IMR-90 (cell line): ENCODE measurements around the gene PRKG2. TPM values are rescaled to one million over a fixed set of nuclear protein-coding genes. Genes with fewer than 3 reads are reported as not detected.

Source experiments
- ATAC-seq: fragments of 200-7000 bp; cut with Tn5 transposase; 2 replicates; pipeline ENCODE4 v1.9.1; 2020; ENCODE audit warnings: low read depth, mild to moderate bottlenecking, moderate library complexity
- BruUV-seq: library from RNA; stranded (reverse); fragments of 400-500 nt; replicated peaks from 2 replicates; lab custom pipeline; 2021; lab: Mats Ljungman, UMichigan
- CTCF ChIA-PET: fragments of 300-600 bp; formaldehyde crosslinking; extraction: SDS; loops from one replicate; lab custom pipeline; 2021; ENCODE audit warnings: antibody characterized with exemption; lab: Yijun Ruan, JAX
- POLR2A ChIA-PET: fragments of 300-600 bp; sonication (Branson Sonifier 250); formaldehyde crosslinking; loops from one replicate; lab custom pipeline; 2022; ENCODE audit warnings: antibody characterized with exemption; ENCODE audit not compliant: unreplicated experiment; lab: Charles Lee
- DNase-seq: peaks from one replicate; pipeline ENCODE4 v3.0.0; 2013
- H2AFZ ChIP-seq: replicated peaks from 2 replicates; pipeline ENCODE3; 2013; ENCODE audit warnings: low read length, mild to moderate bottlenecking; ENCODE audit not compliant: poor library complexity
- H2AK5ac ChIP-seq: 2 replicates; pipeline ENCODE4 v1.6.1; 2013; ENCODE audit warnings: low read depth, low read length, inconsistent platforms
- H2AK9ac ChIP-seq: replicated peaks from 2 replicates; pipeline ENCODE3; 2013; ENCODE audit warnings: mild to moderate bottlenecking, low read depth, low read length, moderate library complexity; ENCODE audit not compliant: poor library complexity
- H2BK120ac ChIP-seq: 2 replicates; pipeline ENCODE4 v1.6.1; 2013; ENCODE audit warnings: low read depth, low read length, inconsistent platforms
- H2BK15ac ChIP-seq: 3 replicates; pipeline ENCODE4 v1.6.1; 2013; ENCODE audit warnings: low read depth, low read length, inconsistent platforms
- H2BK20ac ChIP-seq: 2 replicates; pipeline ENCODE4 v1.6.1; 2013; ENCODE audit warnings: low read depth, mild to moderate bottlenecking, inconsistent platforms, low read length, moderate library complexity
- H2BK5ac ChIP-seq: 2 replicates; pipeline ENCODE4 v1.6.1; 2013; ENCODE audit warnings: mild to moderate bottlenecking, low read depth, low read length, inconsistent platforms; ENCODE audit not compliant: poor library complexity, severe bottlenecking
- H3K14ac ChIP-seq: replicated peaks from 2 replicates; pipeline ENCODE4 v1.6.1; 2013; ENCODE audit warnings: low read depth, low read length, inconsistent platforms
- H3K18ac ChIP-seq: 2 replicates; pipeline ENCODE4 v1.6.1; 2013; ENCODE audit warnings: low read depth, low read length, control low read depth
- H3K23ac ChIP-seq: 2 replicates; pipeline ENCODE4 v1.6.1; 2013; ENCODE audit warnings: low read depth, low read length, inconsistent platforms
- H3K27ac ChIP-seq: 2 replicates; pipeline ENCODE4 v1.5.1; 2013; ENCODE audit warnings: mild to moderate bottlenecking, control low read depth, low read length; ENCODE audit not compliant: insufficient read depth
- H3K27me3 ChIP-seq: 2 replicates; pipeline ENCODE4 v1.6.1; 2013; ENCODE audit warnings: low read length; ENCODE audit not compliant: control insufficient read depth, insufficient read depth
- H3K36me3 ChIP-seq: 2 replicates; pipeline ENCODE4 v1.6.1; 2013; ENCODE audit warnings: low read length, mixed read lengths; ENCODE audit not compliant: control insufficient read depth, insufficient read depth
- H3K4ac ChIP-seq: 2 replicates; pipeline ENCODE4 v1.6.1; 2013; ENCODE audit warnings: low read depth, low read length, inconsistent platforms
- H3K4me1 ChIP-seq: 2 replicates; pipeline ENCODE4 v1.6.1; 2013; ENCODE audit warnings: low read length, mixed read lengths; ENCODE audit not compliant: control insufficient read depth, insufficient read depth
- H3K4me2 ChIP-seq: 2 replicates; pipeline ENCODE4 v1.6.1; 2013; ENCODE audit warnings: low read depth, mild to moderate bottlenecking, control low read depth, low read length, moderate library complexity
- H3K4me3 ChIP-seq: 2 replicates; pipeline ENCODE4 v1.5.1; 2013; ENCODE audit warnings: low read depth, mild to moderate bottlenecking, control low read depth, low read length, moderate library complexity; ENCODE audit not compliant: insufficient read depth
- H3K56ac ChIP-seq: 2 replicates; pipeline ENCODE4 v1.6.1; 2013; ENCODE audit warnings: low read length, inconsistent platforms; ENCODE audit not compliant: insufficient read depth; ENCODE audit errors: extremely low read depth
- H3K79me1 ChIP-seq, 2 experiments: 2 replicates each; pipeline ENCODE4 v1.6.1; 2013; ENCODE audit warnings: low read length in 2 of 2, inconsistent platforms in 1 of 2, low read depth in 1 of 2
- H3K9ac ChIP-seq: 2 replicates; pipeline ENCODE4 v1.6.1; 2013; ENCODE audit warnings: low read depth, low read length, control low read depth
- H3K9me1 ChIP-seq: 2 replicates; pipeline ENCODE4 v1.6.1; 2013; ENCODE audit warnings: low read length, inconsistent platforms; ENCODE audit not compliant: insufficient read depth
- H3K9me3 ChIP-seq: 2 replicates; pipeline ENCODE4 v1.6.1; 2013; ENCODE audit warnings: low read length; ENCODE audit not compliant: control insufficient read depth, insufficient read depth
- H4K20me1 ChIP-seq: 2 replicates; pipeline ENCODE4 v1.6.1; 2013; ENCODE audit warnings: low read length, inconsistent platforms; ENCODE audit not compliant: insufficient read depth
- H4K5ac ChIP-seq: 2 replicates; pipeline ENCODE4 v1.6.1; 2013; ENCODE audit warnings: mild to moderate bottlenecking, low read depth, low read length, control low read depth
- H4K8ac ChIP-seq, 2 experiments: 2 replicates each; pipeline ENCODE4 v1.6.1; 2013; ENCODE audit warnings: low read depth in 2 of 2, low read length in 2 of 2, control low read depth in 1 of 2, inconsistent platforms in 1 of 2
- H4K91ac ChIP-seq: 2 replicates; pipeline ENCODE4 v1.6.1; 2013; ENCODE audit warnings: low read depth, low read length, inconsistent platforms; ENCODE audit not compliant: insufficient read depth
- BHLHE40 ChIP-seq: fragments of 150-350 bp; IDR thresholded peaks from 2 replicates; pipeline ENCODE4 v1.6.1; 2016; ENCODE audit warnings: mild to moderate bottlenecking, low read depth, low read length
- FOS ChIP-seq: fragments of 150-350 bp; IDR thresholded peaks from 2 replicates; pipeline ENCODE4 v1.6.1; 2016; ENCODE audit warnings: low read depth, low read length
- MAFK ChIP-seq: IDR thresholded peaks from 2 replicates; pipeline ENCODE4 v1.6.1; 2012; ENCODE audit warnings: low read depth, low read length, improper control_type of control experiment
- POLR2A ChIP-seq: IDR thresholded peaks from 2 replicates; pipeline ENCODE4 v1.6.1; 2012; ENCODE audit warnings: mild to moderate bottlenecking, low read depth, low read length
- RAD21 ChIP-seq: IDR thresholded peaks from 2 replicates; pipeline ENCODE4 v1.6.1; 2012; ENCODE audit warnings: low read length, improper control_type of control experiment
- RCOR1 ChIP-seq: IDR thresholded peaks from 2 replicates; pipeline ENCODE4 v1.6.1; 2012; ENCODE audit warnings: mild to moderate bottlenecking, low read length, improper control_type of control experiment; ENCODE audit not compliant: insufficient replicate concordance
- RFX5 ChIP-seq: IDR thresholded peaks from 2 replicates; pipeline ENCODE4 v1.8.0; 2012; ENCODE audit warnings: low read depth, mild to moderate bottlenecking, low read length, moderate library complexity
- WGBS, 2 experiments: methylation state at CpG; one replicate each; pipeline versions ENCODE4 v1.1.5 to v1.1.7; 2013; ENCODE audit warnings: missing lambda C conversion rate in 2 of 2; ENCODE audit not compliant: insufficient read length in 1 of 2; ENCODE audit errors: extremely low coverage in 2 of 2; 5-methylcytosine and 5-hydroxymethylcytosine counted together
- dilution Hi-C: fragments of 300-500 bp; cut with HindIII; formaldehyde crosslinking; loops from one replicate; pipeline ENCODE4 v1.14.3; 2018; ENCODE audit warnings: low sequenced_read_pairs; ENCODE audit not compliant: unreplicated experiment
- in situ Hi-C: fragments of 300-500 bp; cut with MboI; formaldehyde crosslinking; loops from 3 replicates; pipeline ENCODE4 v1.14.3; 2019; ENCODE audit warnings: low sequenced_read_pairs, inconsistent platforms, mixed read lengths
- intact Hi-C: fragments of 100-400 bp; cut with micrococcal nuclease; formaldehyde crosslinking; loops from 2 replicates; pipeline ENCODE4 v1.10.0; 2022
- polyA plus RNA-seq, 3 experiments: library from polyadenylated mRNA; depleted of rRNA; stranded (reverse); fragments of >200 nt; gene quantifications; 2 replicates each; pipeline ENCODE4 v1.2.3, GENCODE V29; 2012; ENCODE audit warnings: low replicate concordance in 1 of 3
- total RNA-seq: library from RNA; depleted of rRNA; stranded (reverse); fragments of >200 nt; gene quantifications from 2 replicates; pipeline ENCODE4 v1.2.3, GENCODE V29; 2012
- TF ChIP-seq, protein P1 (sequence below): fragments of 150-350 bp; IDR thresholded peaks from 2 replicates; pipeline ENCODE4 v1.6.1; 2017; ENCODE audit warnings: mild to moderate bottlenecking, antibody characterized with exemption, low read length, low read depth
- TF ChIP-seq, protein P2 (sequence below): fragments of 150-350 bp; IDR thresholded peaks from 2 replicates; pipeline ENCODE4 v1.6.1; 2016; ENCODE audit warnings: low read depth, mild to moderate bottlenecking, low read length, moderate library complexity, borderline replicate concordance

Gene PRKG2
- total and polyA plus RNA-seq, 2 of the 4 experiments (the other 2 are of a cell fraction): 0.44 to 2.0 TPM

DNA sequence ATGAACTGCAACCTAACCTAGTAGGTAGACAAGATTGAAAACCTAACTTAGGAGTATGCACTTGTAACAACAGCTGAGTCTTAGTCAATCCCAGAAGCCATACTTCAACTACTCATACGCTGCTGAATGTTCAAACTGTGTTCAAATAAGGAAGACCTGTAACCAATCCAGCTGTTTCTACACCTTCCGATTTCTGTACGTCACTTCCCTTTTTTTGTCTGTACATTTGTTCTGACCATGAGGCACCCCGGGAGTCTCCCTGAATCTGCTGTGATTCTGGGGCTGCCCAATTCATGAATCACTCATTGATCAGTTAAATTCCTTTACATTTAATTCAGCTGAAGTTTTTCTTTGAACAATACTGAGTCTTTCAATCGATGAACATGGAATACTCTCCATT, 95.0 kb downstream of the PRKG2 start:
- no peak overlapping the region for H2AK5ac ChIP-seq
- H4K8ac ChIP-seq: no peak overlapping the region
- no peak overlapping the region for H3K4ac ChIP-seq
- no peak overlapping the region for H3K4me3 ChIP-seq
- TF ChIP-seq RFX5: no peak
- no peak for TF ChIP-seq RAD21
- TF ChIP-seq MAFK: no peak
- TF ChIP-seq, protein P1, sequence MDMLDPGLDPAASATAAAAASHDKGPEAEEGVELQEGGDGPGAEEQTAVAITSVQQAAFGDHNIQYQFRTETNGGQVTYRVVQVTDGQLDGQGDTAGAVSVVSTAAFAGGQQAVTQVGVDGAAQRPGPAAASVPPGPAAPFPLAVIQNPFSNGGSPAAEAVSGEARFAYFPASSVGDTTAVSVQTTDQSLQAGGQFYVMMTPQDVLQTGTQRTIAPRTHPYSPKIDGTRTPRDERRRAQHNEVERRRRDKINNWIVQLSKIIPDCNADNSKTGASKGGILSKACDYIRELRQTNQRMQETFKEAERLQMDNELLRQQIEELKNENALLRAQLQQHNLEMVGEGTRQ: no peak
- no peak for TF ChIP-seq POLR2A
- TF ChIP-seq FOS: no peak
- TF ChIP-seq BHLHE40: no peak
- TF ChIP-seq, protein P2, sequence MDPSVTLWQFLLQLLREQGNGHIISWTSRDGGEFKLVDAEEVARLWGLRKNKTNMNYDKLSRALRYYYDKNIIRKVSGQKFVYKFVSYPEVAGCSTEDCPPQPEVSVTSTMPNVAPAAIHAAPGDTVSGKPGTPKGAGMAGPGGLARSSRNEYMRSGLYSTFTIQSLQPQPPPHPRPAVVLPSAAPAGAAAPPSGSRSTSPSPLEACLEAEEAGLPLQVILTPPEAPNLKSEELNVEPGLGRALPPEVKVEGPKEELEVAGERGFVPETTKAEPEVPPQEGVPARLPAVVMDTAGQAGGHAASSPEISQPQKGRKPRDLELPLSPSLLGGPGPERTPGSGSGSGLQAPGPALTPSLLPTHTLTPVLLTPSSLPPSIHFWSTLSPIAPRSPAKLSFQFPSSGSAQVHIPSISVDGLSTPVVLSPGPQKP: no peak
- TF ChIP-seq RCOR1: no peak
- no peaks in the 10 kb centered on the region for H4K20me1 ChIP-seq
- no peak overlapping the region for H3K23ac ChIP-seq
- no peak overlapping the region for H2BK20ac ChIP-seq
- H3K27ac ChIP-seq: no peak overlapping the region
- H3K9me3 ChIP-seq: no peaks in the 10 kb centered on the region
- H4K91ac ChIP-seq: no peak overlapping the region
- ATAC-seq: no peak
- no peak overlapping the region for H2AFZ ChIP-seq
- H3K9ac ChIP-seq: no peak overlapping the region
- H3K18ac ChIP-seq: no peak overlapping the region
- no peak overlapping the region for H2AK9ac ChIP-seq
- intact Hi-C loops (no loop called here), in situ Hi-C loops (no loop called here), dilution Hi-C loops (no loop called here)
- no peak overlapping the region for H2BK15ac ChIP-seq
- H3K4me1 ChIP-seq: no peaks in the 10 kb centered on the region
- H3K27me3 ChIP-seq: no peaks in the 10 kb centered on the region
- H3K4me2 ChIP-seq: no peak overlapping the region
- POLR2A ChIA-PET: no interaction called here
- H2BK5ac ChIP-seq: no peak overlapping the region
- H4K5ac ChIP-seq: no peak overlapping the region
- BruUV-seq: no TSS peak
- no peaks in the 10 kb centered on the region for H3K9me1 ChIP-seq
- no peaks in the 10 kb centered on the region for H3K79me1 ChIP-seq
- DNase-seq: no peak
- CTCF ChIA-PET: no interaction called here
- no peak overlapping the region for H3K56ac ChIP-seq
- no peaks in the 10 kb centered on the region for H3K36me3 ChIP-seq
- no peak overlapping the region for H3K14ac ChIP-seq
- WGBS, 2 experiments: 100% methylated on average over 3 of the region's 5 CpGs; no CpG with 5 or more reads in 1 of the 2 experiments
- no peak overlapping the region for H2BK120ac ChIP-seq
